SH-SY5Y (cell line): ENCODE data around the gene SLC40A1.

ENCODE experiments used
- GATA2 ChIP-seq: IDR thresholded peaks from 2 replicates; pipeline ENCODE4 v1.6.1; 2011; ENCODE audit warnings: mild to moderate bottlenecking, low read depth, low read length
- GATA3 ChIP-seq: IDR thresholded peaks from 2 replicates; pipeline ENCODE4 v1.6.1; 2011; ENCODE audit warnings: low read depth, mild to moderate bottlenecking, low read length, moderate library complexity

Gene SLC40A1

GRCh38 chr2:189566046-189566445 lies 14.5 kb downstream of the SLC40A1 start:
- TF ChIP-seq GATA3 (no peak), GATA2 (no peak)

- no peak for TF ChIP-seq GATA3
- TF ChIP-seq GATA2: no peak
Measured at GRCh38 chr2:189561371-189562038, 19.1 kb downstream of the SLC40A1 start.

GRCh38 chr2:189560273-189560586 lies 20.4 kb downstream of the SLC40A1 start:
- no peak for TF ChIP-seq GATA2
- TF ChIP-seq GATA3: no peak

GRCh38 chr2:189559579-189560272 lies 20.9 kb downstream of the SLC40A1 start:
- no peak for TF ChIP-seq GATA3
- TF ChIP-seq GATA2: no peak

- TF ChIP-seq GATA2 (no peak), GATA3 (no peak)
Measured at GRCh38 chr2:189558516-189559272, 21.9 kb downstream of the SLC40A1 start.

- TF ChIP-seq GATA2 (no peak), GATA3 (no peak)
Measured at GRCh38 chr2:189557373-189557772, 23.2 kb downstream of the SLC40A1 start.

- TF ChIP-seq GATA3 (no peak), GATA2 (no peak)
Measured at GRCh38 chr2:189556526-189556925, 24.1 kb downstream of the SLC40A1 start.

GRCh38 chr2:189555232-189555631 lies 25.4 kb downstream of the SLC40A1 start:
- TF ChIP-seq GATA3 (no peak), GATA2 (no peak)

- TF ChIP-seq GATA2 (no peak), GATA3 (no peak)
Measured at GRCh38 chr2:189553504-189554088, 27.0 kb downstream of the SLC40A1 start.

- no peak for TF ChIP-seq GATA2
- TF ChIP-seq GATA3: no peak
Measured at GRCh38 chr2:189552991-189553404, 27.6 kb downstream of the SLC40A1 start.

- TF ChIP-seq GATA2: no peak
- no peak for TF ChIP-seq GATA3
Measured at GRCh38 chr2:189552334-189552990, 28.1 kb downstream of the SLC40A1 start.

- no peak for TF ChIP-seq GATA3
- TF ChIP-seq GATA2: no peak
Measured at GRCh38 chr2:189551808-189552207, 28.8 kb downstream of the SLC40A1 start.

- no peak for TF ChIP-seq GATA2
- TF ChIP-seq GATA3: no peak
Measured at GRCh38 chr2:189549449-189549832, 31.1 kb downstream of the SLC40A1 start.

GRCh38 chr2:189548666-189549448 lies 31.7 kb downstream of the SLC40A1 start:
- TF ChIP-seq GATA3: no peak
- TF ChIP-seq GATA2: no peak
